SK-N-SH (cell line): Measurements from ENCODE around the gene NGB. TPM values are rescaled to one million over a fixed set of nuclear protein-coding genes. Genes with fewer than 3 reads are reported as not detected.

ENCODE experiments used
- CTCF ChIA-PET: fragments of 300-600, 350-600 bp; formaldehyde crosslinking; extraction: SDS; loops from one replicate; lab custom pipeline; 2021; lab: Yijun Ruan, JAX
- POLR2A ChIA-PET: fragments of 350-600 bp; sonication (Branson Sonifier 250); formaldehyde crosslinking; extraction: SDS; loops from one replicate; lab custom pipeline; 2020; ENCODE audit warnings: antibody characterized with exemption, inconsistent platforms; lab: Yijun Ruan, JAX
- DNase-seq: peaks from one replicate; pipeline ENCODE4 v3.0.0; 2012
- H2AFZ ChIP-seq: fragments of 200-600 bp; sonication (generic); 2 replicates; pipeline ENCODE4 v1.8.1; 2016; ENCODE audit warnings: antibody characterized with exemption, mild to moderate bottlenecking, low read depth
- H3F3A ChIP-seq: fragments of 200-600 bp; sonication (generic); replicated peaks from 2 replicates; pipeline ENCODE3; 2016; ENCODE audit warnings: antibody characterized with exemption, mild to moderate bottlenecking; ENCODE audit not compliant: insufficient read depth
- H3K27ac ChIP-seq, 2 experiments: fragments of 200-500 bp in 1 of 2; fragments of 200-600 bp in 1 of 2; sonication (Bioruptor generic) in 1 of 2; sonication (generic), shearing (Covaris generic) in 1 of 2; 2 replicates each; pipeline versions ENCODE4 v1.5.1 to v1.6.1; 2014 to 2016; ENCODE audit warnings: low read depth in 2 of 2, inconsistent platforms in 1 of 2, low read length in 1 of 2, mild to moderate bottlenecking in 1 of 2, mixed read lengths in 1 of 2
- H3K27me3 ChIP-seq: fragments of 200-600 bp; sonication (generic), shearing (Covaris generic); 2 replicates; pipeline ENCODE4 v1.6.1; 2016; ENCODE audit warnings: mixed run types; ENCODE audit not compliant: insufficient read depth
- H3K36me3 ChIP-seq, 2 experiments: fragments of 200-500 bp in 1 of 2; fragments of 200-600 bp in 1 of 2; sonication (Bioruptor generic) in 1 of 2; sonication (generic) in 1 of 2; replicated peaks in 1 of 2; 2 replicates each; pipeline versions ENCODE3 to v1.5.1; 2014 to 2016; ENCODE audit warnings: low read length in 1 of 2, mild to moderate bottlenecking in 1 of 2; ENCODE audit not compliant: insufficient read depth in 2 of 2, control insufficient read depth in 1 of 2
- H3K4me1 ChIP-seq, 2 experiments: fragments of 200-500 bp in 1 of 2; fragments of 200-600 bp in 1 of 2; sonication (Bioruptor generic) in 1 of 2; sonication (generic), shearing (Covaris generic) in 1 of 2; 2 replicates each; pipeline versions ENCODE4 v1.5.1 to v1.6.1; 2014 to 2016; ENCODE audit warnings: low read depth in 1 of 2, low read length in 1 of 2, mixed run types in 1 of 2; ENCODE audit not compliant: insufficient read depth in 2 of 2, control insufficient read depth in 1 of 2
- H3K4me2 ChIP-seq: fragments of 200-600 bp; sonication (generic), shearing (Covaris generic); 2 replicates; pipeline ENCODE4 v1.6.1; 2017; ENCODE audit warnings: mixed run types
- H3K4me3 ChIP-seq, 2 experiments: fragments of 200-500 bp in 1 of 2; fragments of 200-600 bp in 1 of 2; sonication (Bioruptor generic) in 1 of 2; sonication (generic), shearing (Covaris generic) in 1 of 2; 2 replicates each; pipeline versions ENCODE4 v1.5.1 to v1.8.1; 2014 to 2016; ENCODE audit warnings: low read depth in 2 of 2, inconsistent platforms in 1 of 2, low read length in 1 of 2, mild to moderate bottlenecking in 1 of 2, mixed read lengths in 1 of 2, moderate library complexity in 1 of 2
- H3K79me2 ChIP-seq: fragments of 200-600 bp; sonication (generic); 2 replicates; pipeline ENCODE4 v1.8.1; 2017; ENCODE audit warnings: mild to moderate bottlenecking; ENCODE audit not compliant: insufficient read depth
- H3K9ac ChIP-seq: fragments of 200-600 bp; sonication (generic); 2 replicates; pipeline ENCODE4 v1.6.1; 2017; ENCODE audit warnings: mixed run types
- H3K9me2 ChIP-seq: fragments of 200-600 bp; sonication (generic); 2 replicates; pipeline ENCODE4 v1.6.1; 2017; ENCODE audit warnings: mixed run types
- H3K9me3 ChIP-seq: fragments of 200-600 bp; sonication (generic); 2 replicates; pipeline ENCODE4 v1.6.1; 2017; ENCODE audit warnings: mixed run types, mild to moderate bottlenecking, moderate library complexity
- H4K20me1 ChIP-seq: fragments of 200-600 bp; sonication (generic); 2 replicates; pipeline ENCODE4 v1.6.1; 2017; ENCODE audit warnings: mild to moderate bottlenecking, mixed run types; ENCODE audit not compliant: insufficient read depth
- CHD2 ChIP-seq: fragments of 150-350 bp; IDR thresholded peaks from 2 replicates; pipeline ENCODE4 v1.6.1; 2018; ENCODE audit warnings: low read length; ENCODE audit not compliant: partially characterized antibody
- ELF1 ChIP-seq: IDR thresholded peaks from 2 replicates; pipeline ENCODE4 v1.4.0; 2012
- EZH2phosphoT487 ChIP-seq: fragments of 200-600 bp; sonication (generic); IDR thresholded peaks from 2 replicates; pipeline ENCODE4 v1.6.1; 2017; ENCODE audit warnings: low read depth, mixed run types, mild to moderate bottlenecking, antibody characterized with exemption, moderate library complexity, borderline replicate concordance
- FOXJ3 ChIP-seq: sonication (generic); formaldehyde crosslinking; IDR thresholded peaks from 2 replicates; pipeline ENCODE4 v1.5.1; 2020; ENCODE audit warnings: mild to moderate bottlenecking, missing genetic modification reagents
- FOXM1 ChIP-seq: IDR thresholded peaks from 2 replicates; pipeline ENCODE4 v1.4.0; 2012; ENCODE audit warnings: low read depth, mild to moderate bottlenecking
- GABPA ChIP-seq: IDR thresholded peaks from 2 replicates; pipeline ENCODE4 v1.4.0; 2012; ENCODE audit warnings: low read depth, mild to moderate bottlenecking
- GATA2 ChIP-seq: sonication (generic); formaldehyde crosslinking; IDR thresholded peaks from 2 replicates; pipeline ENCODE4 v1.5.0; 2020; ENCODE audit warnings: mild to moderate bottlenecking, missing genetic modification reagents
- JUND ChIP-seq: IDR thresholded peaks from 2 replicates; pipeline ENCODE4 v1.4.0; 2012
- MXI1 ChIP-seq: IDR thresholded peaks from 2 replicates; pipeline ENCODE4 v1.6.1; 2012; ENCODE audit warnings: mild to moderate bottlenecking, low read depth, low read length, improper control_type of control experiment
- NFIC ChIP-seq: IDR thresholded peaks from 2 replicates; pipeline ENCODE4 v1.4.0; 2012; ENCODE audit warnings: borderline replicate concordance
- RAD21 ChIP-seq: IDR thresholded peaks from 2 replicates; pipeline ENCODE4 v1.6.1; 2012; ENCODE audit warnings: mild to moderate bottlenecking, low read length
- RCOR1 ChIP-seq: fragments of 150-350 bp; IDR thresholded peaks from 2 replicates; pipeline ENCODE4 v1.6.1; 2017; ENCODE audit warnings: antibody characterized with exemption, low read length
- RFX5 ChIP-seq: IDR thresholded peaks from 2 replicates; pipeline ENCODE4 v1.6.1; 2012; ENCODE audit warnings: mild to moderate bottlenecking, improper control_type of control experiment, low read length
- SIN3A ChIP-seq: IDR thresholded peaks from 2 replicates; pipeline ENCODE4 v1.6.1; 2012; ENCODE audit warnings: low read depth, mild to moderate bottlenecking, low read length, moderate library complexity, borderline replicate concordance
- SMC3 ChIP-seq: IDR thresholded peaks from 2 replicates; pipeline ENCODE4 v1.6.1; 2012; ENCODE audit warnings: low read depth, low read length, improper control_type of control experiment
- TAF1 ChIP-seq: IDR thresholded peaks from 2 replicates; pipeline ENCODE4 v1.6.1; 2012; ENCODE audit warnings: low read depth, mild to moderate bottlenecking, low read length, moderate library complexity, borderline replicate concordance
- TCF12 ChIP-seq: IDR thresholded peaks from 2 replicates; pipeline ENCODE4 v1.4.0; 2012
- TEAD4 ChIP-seq: IDR thresholded peaks from 2 replicates; pipeline ENCODE4 v1.4.0; 2012; ENCODE audit warnings: mild to moderate bottlenecking, borderline replicate concordance; ENCODE audit not compliant: insufficient read depth
- YY1 ChIP-seq: IDR thresholded peaks from 2 replicates; pipeline ENCODE4 v1.4.0; 2012; ENCODE audit warnings: low read depth, mild to moderate bottlenecking
- WGBS: methylation state at CpG from one replicate; pipeline ENCODE4 v1.1.6; 2017; ENCODE audit warnings: low lambda C conversion rate; 5-methylcytosine and 5-hydroxymethylcytosine counted together
- polyA plus RNA-seq, 3 experiments: library from polyadenylated mRNA; depleted of rRNA; stranded (reverse); fragments of >200 nt; gene quantifications; 2 replicates each; pipeline ENCODE4 v1.2.3, GENCODE V29; 2012
- TF ChIP-seq, protein P1 (sequence below): fragments of 150-350 bp; IDR thresholded peaks from 2 replicates; pipeline ENCODE4 v1.6.1; 2016; ENCODE audit warnings: mild to moderate bottlenecking, low read depth, low read length
- TF ChIP-seq, protein P2 (sequence below): fragments of 150-350 bp; IDR thresholded peaks from 2 replicates; pipeline ENCODE4 v1.6.1; 2017; ENCODE audit warnings: antibody characterized with exemption, low read length, low read depth, borderline replicate concordance

NGB gene
- polyA plus RNA-seq, 1 of the 3 experiments (the other 2 are of a cell fraction): not detected

DNA sequence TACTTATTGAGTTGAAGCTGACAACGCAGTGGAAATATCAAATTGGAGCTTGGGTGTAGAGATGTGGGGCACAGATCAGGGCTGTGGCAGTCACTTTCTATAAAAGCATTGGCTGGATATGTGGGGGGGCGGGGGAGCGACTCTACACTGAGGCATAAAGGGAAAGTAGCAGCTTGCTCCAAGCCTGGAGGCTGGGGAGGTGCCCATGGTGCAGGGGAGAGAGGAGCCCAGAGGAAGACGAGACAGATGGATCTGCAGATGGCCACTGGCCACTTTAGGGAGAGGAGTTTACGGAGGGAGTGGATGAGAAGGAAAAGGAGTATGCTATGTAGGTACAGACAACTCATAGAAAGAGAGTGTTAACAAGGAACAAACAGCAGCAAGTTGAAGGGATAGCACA, 13.5 kb upstream of the NGB start:
- peaks cover 15 to 78% of the 10 kb centered on the region in 2 experiments for H3K36me3 ChIP-seq
- no peaks in the 10 kb centered on the region for H3K9me3 ChIP-seq
- no peak for DNase-seq
- ChIA-PET POLR2A (interaction anchor here (0.6 kb wide), 2 partner anchors 21 to 340 kb away, joined by 3 to 6 read pairs; no protein-coding TSS in a partner anchor), CTCF (interaction anchor here (0.8 to 3.6 kb wide), 3 partner anchors 9 to 133 kb away, joined by 3 to 15 read pairs (median 11); no protein-coding TSS in a partner anchor)
- no peaks in the 10 kb centered on the region for H3K79me2 ChIP-seq
- no peak overlapping the region for H3K9ac ChIP-seq
- no peak overlapping the region for H3K4me2 ChIP-seq
- no peak overlapping the region for H2AFZ ChIP-seq
- H3K4me1 ChIP-seq: no peaks in the 10 kb centered on the region
- no peaks in the 10 kb centered on the region for H3K9me2 ChIP-seq
- H3K27ac ChIP-seq: no peak overlapping the region
- no peak overlapping the region for H3K4me3 ChIP-seq
- H4K20me1 ChIP-seq: no peaks in the 10 kb centered on the region
- no peaks in the 10 kb centered on the region for H3K27me3 ChIP-seq
- WGBS: 94% methylated on average over 5 of the region's 5 CpGs
- H3F3A ChIP-seq: no peaks in the 10 kb centered on the region
- TF ChIP-seq TCF12 (no peak), EZH2phosphoT487 (no peak), RAD21 (no peak), ELF1 (no peak), FOXJ3 (CRISPR knock-in tag) (no peak), RCOR1 (no peak), TAF1 (no peak), NFIC (no peak), FOXM1 (no peak), SMC3 (no peak), GABPA (no peak)
- TF ChIP-seq, protein P1, sequence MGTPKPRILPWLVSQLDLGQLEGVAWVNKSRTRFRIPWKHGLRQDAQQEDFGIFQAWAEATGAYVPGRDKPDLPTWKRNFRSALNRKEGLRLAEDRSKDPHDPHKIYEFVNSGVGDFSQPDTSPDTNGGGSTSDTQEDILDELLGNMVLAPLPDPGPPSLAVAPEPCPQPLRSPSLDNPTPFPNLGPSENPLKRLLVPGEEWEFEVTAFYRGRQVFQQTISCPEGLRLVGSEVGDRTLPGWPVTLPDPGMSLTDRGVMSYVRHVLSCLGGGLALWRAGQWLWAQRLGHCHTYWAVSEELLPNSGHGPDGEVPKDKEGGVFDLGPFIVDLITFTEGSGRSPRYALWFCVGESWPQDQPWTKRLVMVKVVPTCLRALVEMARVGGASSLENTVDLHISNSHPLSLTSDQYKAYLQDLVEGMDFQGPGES: no peak

DNA sequence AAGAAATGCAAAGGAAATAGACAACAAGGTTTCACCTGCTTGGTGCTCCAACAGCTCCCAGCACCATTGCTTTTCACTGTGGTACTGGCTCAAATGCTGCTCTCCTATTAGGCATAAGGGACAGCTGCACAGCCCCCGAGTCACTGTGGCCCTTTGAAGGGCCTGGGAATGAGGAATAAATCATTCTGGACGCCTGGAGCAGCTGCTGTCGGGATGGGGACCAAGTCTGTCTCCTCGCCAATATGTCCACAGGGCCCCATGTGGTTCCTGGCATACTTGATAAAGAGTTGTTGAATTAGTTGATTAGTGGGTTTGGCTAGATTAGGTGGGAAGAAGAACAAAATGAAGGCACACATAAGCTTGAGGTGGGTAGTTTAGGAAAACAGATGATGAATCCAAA, 13.1 kb upstream of the NGB start:
- TF ChIP-seq FOXM1 (no peak), JUND (no peak), CHD2 (no peak), SIN3A (no peak), RFX5 (no peak), FOXJ3 (CRISPR knock-in tag) (no peak), TEAD4 (no peak), MXI1 (no peak), YY1 (no peak), GATA2 (CRISPR knock-in tag) (no peak)
- TF ChIP-seq, protein P2, sequence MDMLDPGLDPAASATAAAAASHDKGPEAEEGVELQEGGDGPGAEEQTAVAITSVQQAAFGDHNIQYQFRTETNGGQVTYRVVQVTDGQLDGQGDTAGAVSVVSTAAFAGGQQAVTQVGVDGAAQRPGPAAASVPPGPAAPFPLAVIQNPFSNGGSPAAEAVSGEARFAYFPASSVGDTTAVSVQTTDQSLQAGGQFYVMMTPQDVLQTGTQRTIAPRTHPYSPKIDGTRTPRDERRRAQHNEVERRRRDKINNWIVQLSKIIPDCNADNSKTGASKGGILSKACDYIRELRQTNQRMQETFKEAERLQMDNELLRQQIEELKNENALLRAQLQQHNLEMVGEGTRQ: no peak
- H3K9ac ChIP-seq: no peak overlapping the region
- no peaks in the 10 kb centered on the region for H3K9me2 ChIP-seq
- no peaks in the 10 kb centered on the region for H3K4me1 ChIP-seq
- H3K79me2 ChIP-seq: no peaks in the 10 kb centered on the region
- no peaks in the 10 kb centered on the region for H4K20me1 ChIP-seq
- H2AFZ ChIP-seq: no peak overlapping the region
- WGBS: 76% methylated on average over 4 of the region's 4 CpGs
- peaks cover 15 to 77% of the 10 kb centered on the region in 2 experiments for H3K36me3 ChIP-seq
- ChIA-PET CTCF (interaction anchor here (0.8 to 3.6 kb wide), 3 partner anchors 9 to 132 kb away, joined by 3 to 15 read pairs (median 11); no protein-coding TSS in a partner anchor), POLR2A (no interaction called here)
- no peak overlapping the region for H3K4me2 ChIP-seq
- H3F3A ChIP-seq: no peaks in the 10 kb centered on the region
- no peak for DNase-seq
- H3K9me3 ChIP-seq: no peaks in the 10 kb centered on the region
- no peak overlapping the region for H3K27ac ChIP-seq
- H3K4me3 ChIP-seq: no peak overlapping the region
- no peaks in the 10 kb centered on the region for H3K27me3 ChIP-seq
